Jurkat, Clone E6-1 (cell line): ENCODE data around the gene WWOX.
A peak's percentile ranks its signal among the peaks of the same experiment; 100 is the strongest.

Source experiments
- DNase-seq: peaks from one replicate; pipeline ENCODE4 v3.0.0-alpha.2; 2011; ENCODE audit warnings: low read depth, low spot score
- H3K4me3 ChIP-seq: 2 replicates; pipeline ENCODE4 v1.5.1; 2011; ENCODE audit warnings: mild to moderate bottlenecking, low read length, control low read depth, moderate library complexity

The WWOX gene

GRCh38 chr16:78489631-78490030, 390.2 kb downstream of the WWOX start:
- no peak for DNase-seq
- no peak overlapping the region for H3K4me3 ChIP-seq

- H3K4me3 ChIP-seq: no peak overlapping the region
Observed at GRCh38 chr16:78490431-78490830, 391.0 kb downstream of the WWOX start.

GRCh38 chr16:78490847-78491246, 391.4 kb downstream of the WWOX start:
- H3K4me3 ChIP-seq: no peak overlapping the region
- no peak for DNase-seq

More at GRCh38 chr16:78490431-78490830, 391.0 kb downstream of the WWOX start:
- DNase-seq: no peak

GRCh38 chr16:78493573-78493972, 394.1 kb downstream of the WWOX start:
- no peak for DNase-seq
- no peak overlapping the region for H3K4me3 ChIP-seq

GRCh38 chr16:78494105-78494504, 394.7 kb downstream of the WWOX start:
- no peak for DNase-seq
- H3K4me3 ChIP-seq: no peak overlapping the region

GRCh38 chr16:78494674-78495073, 395.2 kb downstream of the WWOX start:
- DNase-seq: no peak
- H3K4me3 ChIP-seq: no peak overlapping the region

GRCh38 chr16:78496189-78496588, 396.7 kb downstream of the WWOX start:
- no peak overlapping the region for H3K4me3 ChIP-seq
- no peak for DNase-seq

- DNase-seq: no peak
Observed at GRCh38 chr16:78499399-78499798, 399.9 kb downstream of the WWOX start.

GRCh38 chr16:78500659-78501270, 401.3 kb downstream of the WWOX start:
- DNase-seq: no peak
- H3K4me3 ChIP-seq: no peak overlapping the region

More at GRCh38 chr16:78499399-78499798, 399.9 kb downstream of the WWOX start:
- H3K4me3 ChIP-seq: no peak overlapping the region

- H3K4me3 ChIP-seq: no peak overlapping the region
Observed at GRCh38 chr16:78501744-78502143, 402.3 kb downstream of the WWOX start.

GRCh38 chr16:78502812-78503350, 403.4 kb downstream of the WWOX start:
- H3K4me3 ChIP-seq: no peak overlapping the region
- no peak for DNase-seq

More at GRCh38 chr16:78501744-78502143, 402.3 kb downstream of the WWOX start:
- DNase-seq: no peak

GRCh38 chr16:78503602-78504001, 404.1 kb downstream of the WWOX start:
- no peak overlapping the region for H3K4me3 ChIP-seq
- DNase-seq: peak; percentile 65

- no peak for DNase-seq
- no peak overlapping the region for H3K4me3 ChIP-seq
Observed at GRCh38 chr16:78504401-78504851, 405.0 kb downstream of the WWOX start.

- no peak for DNase-seq
- no peak overlapping the region for H3K4me3 ChIP-seq
Observed at GRCh38 chr16:78505036-78505435, 405.6 kb downstream of the WWOX start.

GRCh38 chr16:78505544-78506366, 406.3 kb downstream of the WWOX start:
- H3K4me3 ChIP-seq: no peak overlapping the region
- no peak for DNase-seq

GRCh38 chr16:78506367-78507193, 407.1 kb downstream of the WWOX start:
- DNase-seq: no peak
- no peak overlapping the region for H3K4me3 ChIP-seq

GRCh38 chr16:78507576-78507975, 408.1 kb downstream of the WWOX start:
- no peak for DNase-seq
- H3K4me3 ChIP-seq: no peak overlapping the region

GRCh38 chr16:78509965-78510364, 410.5 kb downstream of the WWOX start:
- DNase-seq: no peak
- H3K4me3 ChIP-seq: no peak overlapping the region

GRCh38 chr16:78510496-78510895, 411.0 kb downstream of the WWOX start:
- no peak overlapping the region for H3K4me3 ChIP-seq
- DNase-seq: no peak
